Upper lobe of right lung (tissue), 1 donor: Measurements from ENCODE around the gene TENM4. TPM values are rescaled to one million over a fixed set of nuclear protein-coding genes. Genes with fewer than 3 reads are reported as not detected.
A peak's percentile ranks its signal among the peaks of the same experiment; 100 is the strongest.

Source experiments
- ATAC-seq: fragments of 200-7000 bp; cut with Tn5 transposase; one replicate; pipeline ENCODE4 v1.9.1; 2020; ENCODE audit warnings: mild to moderate bottlenecking, moderate library complexity
- DNase-seq: peaks from one replicate; pipeline ENCODE4 v3.0.0-alpha.2; 2020
- H3K27ac ChIP-seq: fragments of 200-600 bp; one replicate; pipeline ENCODE4 v1.8.0; 2022
- H3K27me3 ChIP-seq: fragments of 200-600 bp; one replicate; pipeline ENCODE4 v1.8.0; 2022; ENCODE audit warnings: mild to moderate bottlenecking
- H3K36me3 ChIP-seq: fragments of 200-600 bp; one replicate; pipeline ENCODE4 v1.8.0; 2022
- H3K4me1 ChIP-seq: fragments of 200-600 bp; one replicate; pipeline ENCODE4 v1.8.0; 2022
- H3K4me3 ChIP-seq: fragments of 200-600 bp; one replicate; pipeline ENCODE4 v1.8.0; 2022; ENCODE audit warnings: mild to moderate bottlenecking
- H3K9me3 ChIP-seq: fragments of 200-600 bp; one replicate; pipeline ENCODE4 v1.8.0; 2022
- intact Hi-C: fragments of 100-400 bp; cut with DNase I; formaldehyde crosslinking; loops from one replicate; pipeline ENCODE4 v1.11.0; 2022
- total RNA-seq: library from RNA; stranded (reverse); fragmentation: NEBNext Ultra II Directional; extraction: Animal tissue kit (Norgen Biotek cat#: 25700); gene quantifications from one replicate; pipeline ENCODE4 v1.2.1, GENCODE V29; 2021
- TF ChIP-seq, protein P1 (sequence below): fragments of 200-600 bp; IDR thresholded peaks from one replicate; pipeline ENCODE4 v1.8.0; 2022; ENCODE audit warnings: antibody characterized with exemption
- donor health status: DM: no; HTN: yes; CAD: no; lungs with severe emphysema.

Gene TENM4
- total RNA-seq, 1 donor from 2014 or later = 4.3 TPM

DNA sequence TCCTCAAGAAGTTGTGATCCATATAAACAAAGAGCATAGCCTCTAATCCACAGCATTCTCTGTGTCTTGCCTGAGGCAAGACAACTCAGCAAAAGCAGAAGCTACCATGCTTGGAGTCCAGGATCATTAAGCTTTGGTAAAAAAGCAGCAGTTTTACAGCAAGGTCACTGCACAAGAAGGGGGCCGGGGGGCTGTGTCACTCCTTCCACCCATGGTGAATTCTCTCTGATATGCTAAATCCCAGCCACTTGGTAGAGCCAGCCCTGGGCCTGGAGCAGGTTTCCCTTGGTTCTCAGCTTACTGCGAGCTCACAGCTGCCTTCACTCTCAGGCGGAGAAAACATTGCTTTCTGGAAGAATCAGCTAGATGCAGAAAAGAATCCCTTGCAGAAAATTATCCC, 144.7 kb downstream of the TENM4 start:
- no peak for DNase-seq
- Histone ChIP-seq H3K4me1 (no peaks in the 10 kb centered on the region), H3K27ac (no peak overlapping the region), H3K27me3 (no peaks in the 10 kb centered on the region), H3K4me3 (no peak overlapping the region), H3K9me3 (no peaks in the 10 kb centered on the region), H3K36me3 (no peaks in the 10 kb centered on the region)
- intact Hi-C loops = no loop called here
- TF ChIP-seq, protein P1, sequence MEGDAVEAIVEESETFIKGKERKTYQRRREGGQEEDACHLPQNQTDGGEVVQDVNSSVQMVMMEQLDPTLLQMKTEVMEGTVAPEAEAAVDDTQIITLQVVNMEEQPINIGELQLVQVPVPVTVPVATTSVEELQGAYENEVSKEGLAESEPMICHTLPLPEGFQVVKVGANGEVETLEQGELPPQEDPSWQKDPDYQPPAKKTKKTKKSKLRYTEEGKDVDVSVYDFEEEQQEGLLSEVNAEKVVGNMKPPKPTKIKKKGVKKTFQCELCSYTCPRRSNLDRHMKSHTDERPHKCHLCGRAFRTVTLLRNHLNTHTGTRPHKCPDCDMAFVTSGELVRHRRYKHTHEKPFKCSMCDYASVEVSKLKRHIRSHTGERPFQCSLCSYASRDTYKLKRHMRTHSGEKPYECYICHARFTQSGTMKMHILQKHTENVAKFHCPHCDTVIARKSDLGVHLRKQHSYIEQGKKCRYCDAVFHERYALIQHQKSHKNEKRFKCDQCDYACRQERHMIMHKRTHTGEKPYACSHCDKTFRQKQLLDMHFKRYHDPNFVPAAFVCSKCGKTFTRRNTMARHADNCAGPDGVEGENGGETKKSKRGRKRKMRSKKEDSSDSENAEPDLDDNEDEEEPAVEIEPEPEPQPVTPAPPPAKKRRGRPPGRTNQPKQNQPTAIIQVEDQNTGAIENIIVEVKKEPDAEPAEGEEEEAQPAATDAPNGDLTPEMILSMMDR = no peak
- no peak for ATAC-seq

DNA sequence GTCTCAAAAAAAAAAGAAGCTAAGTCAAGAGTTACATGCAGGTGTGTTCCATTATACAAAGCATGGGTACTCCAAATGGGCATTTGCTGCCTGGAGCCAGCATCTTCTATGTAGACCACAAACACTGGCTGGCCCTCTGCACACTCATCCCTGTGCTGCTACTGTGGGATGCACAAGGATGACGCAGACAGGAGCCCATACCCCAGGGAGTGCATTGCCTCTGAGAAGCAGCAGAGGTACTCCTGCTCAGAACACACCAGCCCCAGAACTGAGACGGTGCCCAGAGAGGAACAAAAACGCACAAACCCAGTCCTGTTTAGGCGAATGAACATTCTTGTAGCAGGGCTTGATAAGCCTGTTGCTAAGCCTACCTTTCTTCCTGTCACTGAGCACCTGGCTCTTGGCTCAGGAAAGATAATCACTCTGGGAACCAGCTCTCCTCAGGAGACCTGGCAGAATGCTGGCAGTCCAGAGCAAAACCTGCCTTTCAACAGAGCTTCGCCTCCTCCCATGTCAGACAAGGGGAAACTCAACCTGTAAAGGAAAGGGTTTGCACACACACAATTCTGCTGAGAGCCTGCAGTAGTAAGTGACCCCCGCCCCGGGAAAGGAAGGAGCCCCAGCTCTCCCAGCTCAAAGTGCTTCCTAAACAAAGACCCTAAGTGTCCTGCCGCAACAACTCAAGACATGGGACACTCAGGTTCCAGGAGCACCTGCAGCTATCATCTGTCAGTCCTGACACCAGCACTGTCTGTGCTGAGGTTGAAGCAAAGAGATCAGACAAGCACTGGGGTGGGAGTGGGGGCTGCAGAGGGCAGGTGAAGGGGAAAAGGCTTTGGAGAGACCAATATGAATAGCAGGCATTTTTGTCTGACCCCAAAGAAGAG, 145.7 kb downstream of the TENM4 start:
- no peaks in the 10 kb centered on the region for H3K27me3 ChIP-seq
- no peaks in the 10 kb centered on the region for H3K36me3 ChIP-seq
- H3K4me3 ChIP-seq = no peak overlapping the region
- peak; percentile 10 for ATAC-seq
- intact Hi-C loops = no loop called here
- no peaks in the 10 kb centered on the region for H3K9me3 ChIP-seq
- TF ChIP-seq, protein P1 = no peak
- H3K4me1 ChIP-seq = no peaks in the 10 kb centered on the region
- no peak for DNase-seq
- no peak overlapping the region for H3K27ac ChIP-seq

DNA sequence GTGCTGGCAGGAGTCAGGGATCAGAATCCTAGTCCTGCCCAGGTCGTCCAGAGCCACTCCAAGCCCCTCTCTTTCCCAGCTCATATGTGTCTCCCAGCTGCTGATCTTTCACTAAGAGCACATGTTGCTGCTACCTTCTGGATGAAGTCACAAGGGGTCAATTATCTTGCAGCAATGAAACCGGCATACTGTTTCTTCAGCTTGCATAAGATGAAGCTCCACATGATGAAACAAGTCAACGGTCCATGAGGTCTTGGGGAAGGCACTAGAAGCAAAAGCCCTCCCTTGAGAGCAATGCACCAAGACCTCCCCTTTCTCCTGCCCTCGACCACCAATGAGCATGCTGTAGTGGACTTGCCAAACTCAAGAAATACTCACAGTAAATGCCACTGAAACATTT, 148.9 kb downstream of the TENM4 start:
- Histone ChIP-seq H3K4me3 (no peak overlapping the region), H3K36me3 (no peaks in the 10 kb centered on the region), H3K27me3 (no peaks in the 10 kb centered on the region), H3K9me3 (no peaks in the 10 kb centered on the region), H3K27ac (no peak overlapping the region), H3K4me1 (no peaks in the 10 kb centered on the region)
- DNase-seq = no peak
- intact Hi-C loops = no loop called here
- no peak for ATAC-seq
- TF ChIP-seq, protein P1 = no peak

DNA sequence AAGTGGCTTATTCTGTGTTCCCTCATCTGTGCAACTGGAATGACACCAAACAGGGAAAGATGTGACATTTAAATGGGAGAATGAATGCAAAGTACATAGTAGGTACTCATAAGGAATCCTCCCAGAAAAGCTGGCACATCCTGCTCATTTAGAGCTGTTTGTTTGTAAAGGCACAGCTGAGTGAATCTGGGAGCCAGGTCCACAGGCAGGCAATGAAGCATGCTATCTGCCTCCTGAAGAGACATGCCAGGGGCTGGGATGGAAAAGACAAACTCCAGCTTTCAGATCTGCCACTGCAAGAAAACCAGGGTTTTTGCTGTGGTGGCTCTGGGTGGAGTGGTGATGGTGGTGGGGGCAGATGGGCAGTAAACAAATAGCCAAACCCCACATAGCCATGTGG, 150.1 kb downstream of the TENM4 start:
- no peak for ATAC-seq
- no peaks in the 10 kb centered on the region for H3K9me3 ChIP-seq
- H3K4me3 ChIP-seq = no peak overlapping the region
- TF ChIP-seq, protein P1 = no peak
- no peaks in the 10 kb centered on the region for H3K4me1 ChIP-seq
- DNase-seq = no peak
- no peak overlapping the region for H3K27ac ChIP-seq
- intact Hi-C loops = no loop called here
- H3K27me3 ChIP-seq = no peaks in the 10 kb centered on the region
- H3K36me3 ChIP-seq = no peaks in the 10 kb centered on the region

DNA sequence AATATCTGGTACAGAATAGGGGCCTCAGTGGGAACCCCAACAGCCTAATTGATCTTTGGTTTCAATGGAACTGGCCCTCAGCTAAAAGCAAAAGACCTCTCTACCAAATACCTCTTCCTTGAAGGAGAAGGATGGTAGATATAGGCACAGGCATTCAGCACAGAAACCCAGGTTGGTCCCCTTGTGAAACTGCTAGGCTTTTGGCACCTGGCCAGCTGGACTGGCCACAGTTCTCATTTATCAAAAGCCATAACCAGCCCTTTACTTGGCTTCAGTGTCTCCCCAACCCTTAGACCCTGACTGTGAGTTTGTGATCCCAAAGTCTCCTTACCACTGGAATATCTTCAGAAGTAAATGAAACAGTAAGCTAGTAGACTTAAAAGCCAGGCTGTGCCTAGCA, 152.9 kb downstream of the TENM4 start:
- H3K36me3 ChIP-seq = no peaks in the 10 kb centered on the region
- ATAC-seq (no peak), DNase-seq (no peak)
- no peaks in the 10 kb centered on the region for H3K4me1 ChIP-seq
- no peaks in the 10 kb centered on the region for H3K27me3 ChIP-seq
- H3K4me3 ChIP-seq = no peak overlapping the region
- no peak overlapping the region for H3K27ac ChIP-seq
- intact Hi-C loops = no loop called here
- no peaks in the 10 kb centered on the region for H3K9me3 ChIP-seq
- TF ChIP-seq, protein P1 = no peak
